Measurements from ENCODE around the gene SARS1. TPM values are rescaled to one million over a fixed set of nuclear protein-coding genes. Genes with fewer than 3 reads are reported as not detected.

The SARS1 gene
- total RNA-seq, 1 donor from 2014 or later, result 348 TPM

DNA sequence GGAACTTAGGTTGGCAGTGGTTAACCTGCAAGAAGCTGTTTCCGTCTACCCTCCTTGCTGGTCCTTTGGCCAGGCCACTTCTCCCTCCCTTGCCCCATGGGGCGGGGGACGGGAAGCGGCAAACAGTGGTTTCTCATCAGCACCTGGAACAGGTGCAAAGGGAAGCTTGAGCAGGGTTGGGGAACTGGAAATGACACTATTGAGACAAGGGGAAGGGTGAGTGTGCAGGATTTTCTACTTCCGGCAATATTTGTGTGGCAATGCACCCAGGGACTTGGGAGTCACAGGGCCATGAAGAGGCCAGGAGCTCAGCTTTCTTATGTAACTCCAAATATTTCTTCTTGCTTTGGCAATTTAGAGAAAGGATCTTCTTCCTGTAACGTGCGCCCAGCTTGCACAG, 29.0 kb upstream of the SARS1 start:
- Mint-ChIP-seq H3K27ac (ENCODE audit: unreplicated experiment) (no peak overlapping the region), H3K9me3 (ENCODE audit: low read depth) (no peaks in the 10 kb centered on the region), H3K4me3 (ENCODE audit: unreplicated experiment) (no peak overlapping the region), H3K27me3 (ENCODE audit: low read depth) (no peaks in the 10 kb centered on the region), H3K36me3 (ENCODE audit: low read depth) (no peaks in the 10 kb centered on the region), H3K4me1 (ENCODE audit: low read depth) (peaks cover 30% of the 10 kb centered on the region)
- DNase-seq (ENCODE audit: low spot score), result no peak
- TF ChIP-seq, protein P1, sequence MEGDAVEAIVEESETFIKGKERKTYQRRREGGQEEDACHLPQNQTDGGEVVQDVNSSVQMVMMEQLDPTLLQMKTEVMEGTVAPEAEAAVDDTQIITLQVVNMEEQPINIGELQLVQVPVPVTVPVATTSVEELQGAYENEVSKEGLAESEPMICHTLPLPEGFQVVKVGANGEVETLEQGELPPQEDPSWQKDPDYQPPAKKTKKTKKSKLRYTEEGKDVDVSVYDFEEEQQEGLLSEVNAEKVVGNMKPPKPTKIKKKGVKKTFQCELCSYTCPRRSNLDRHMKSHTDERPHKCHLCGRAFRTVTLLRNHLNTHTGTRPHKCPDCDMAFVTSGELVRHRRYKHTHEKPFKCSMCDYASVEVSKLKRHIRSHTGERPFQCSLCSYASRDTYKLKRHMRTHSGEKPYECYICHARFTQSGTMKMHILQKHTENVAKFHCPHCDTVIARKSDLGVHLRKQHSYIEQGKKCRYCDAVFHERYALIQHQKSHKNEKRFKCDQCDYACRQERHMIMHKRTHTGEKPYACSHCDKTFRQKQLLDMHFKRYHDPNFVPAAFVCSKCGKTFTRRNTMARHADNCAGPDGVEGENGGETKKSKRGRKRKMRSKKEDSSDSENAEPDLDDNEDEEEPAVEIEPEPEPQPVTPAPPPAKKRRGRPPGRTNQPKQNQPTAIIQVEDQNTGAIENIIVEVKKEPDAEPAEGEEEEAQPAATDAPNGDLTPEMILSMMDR (IDR thresholded peaks at IDR 0.05), result no peak

DNA sequence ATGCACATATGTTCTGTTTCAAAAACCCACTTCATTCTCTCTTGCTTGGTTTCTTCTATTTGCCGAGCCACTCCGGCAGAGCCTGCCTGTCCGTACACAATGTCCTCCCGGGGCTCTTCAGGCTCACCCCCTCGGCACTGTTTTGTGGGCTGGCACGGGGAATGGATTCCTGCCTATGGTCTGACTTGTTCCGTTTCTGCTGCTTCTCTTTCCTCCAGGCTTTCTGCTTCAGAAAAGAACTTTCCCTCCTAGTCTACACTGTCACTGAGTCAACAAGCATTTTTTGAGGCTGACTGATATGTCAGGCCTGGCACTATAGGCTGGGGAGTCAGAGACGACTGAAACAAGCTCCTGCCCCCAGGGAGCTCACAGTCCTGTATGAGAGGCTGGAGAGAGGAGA, 28.4 kb upstream of the SARS1 start:
- Mint-ChIP-seq H3K36me3 (ENCODE audit: low read depth) (no peaks in the 10 kb centered on the region), H3K27ac (ENCODE audit: unreplicated experiment) (peak overlapping the region; percentile 54), H3K9me3 (ENCODE audit: low read depth) (no peaks in the 10 kb centered on the region), H3K4me3 (ENCODE audit: unreplicated experiment) (no peak overlapping the region), H3K4me1 (ENCODE audit: low read depth) (peaks cover 30% of the 10 kb centered on the region), H3K27me3 (ENCODE audit: low read depth) (no peaks in the 10 kb centered on the region)
- no peak for DNase-seq (ENCODE audit: low spot score)
- TF ChIP-seq, protein P1 (IDR thresholded peaks at IDR 0.05), result no peak

DNA sequence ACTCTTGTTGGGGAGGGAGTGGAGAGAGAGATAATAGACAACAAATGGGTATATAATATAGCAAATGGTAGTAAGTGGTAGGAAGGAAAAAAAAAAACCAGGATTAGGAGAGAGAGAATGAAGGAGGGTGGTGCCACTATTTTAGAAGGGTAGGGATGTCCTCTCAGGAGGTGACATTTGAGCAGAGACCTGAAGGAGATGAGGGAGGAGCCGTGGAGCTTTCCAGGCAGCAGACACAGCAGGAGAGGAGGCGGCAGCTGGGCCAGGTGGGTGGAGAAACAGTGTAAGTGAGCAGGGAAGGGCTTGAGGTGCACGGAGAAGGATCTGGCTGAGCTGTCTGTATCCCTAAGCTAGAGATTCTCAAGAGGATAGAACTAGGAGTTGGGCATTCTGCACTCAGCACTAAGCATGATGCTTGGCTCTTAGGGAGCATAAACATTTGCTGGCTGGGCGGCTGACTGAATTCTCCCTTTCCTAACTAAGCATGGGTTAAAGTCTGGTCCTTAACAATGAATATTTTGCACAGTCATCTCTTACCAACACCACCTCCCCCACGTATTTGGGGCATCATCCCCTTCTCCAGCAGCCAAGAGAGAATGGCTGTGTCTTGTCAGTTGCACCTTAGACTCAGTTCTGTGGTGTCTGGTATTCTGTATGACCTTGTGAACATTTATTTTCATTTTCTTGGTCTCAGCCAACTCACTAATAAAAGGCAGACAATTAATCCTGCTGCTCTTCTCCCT, 27.6 kb upstream of the SARS1 start:
- Mint-ChIP-seq H3K4me3 (ENCODE audit: unreplicated experiment) (no peak overlapping the region), H3K36me3 (ENCODE audit: low read depth) (no peaks in the 10 kb centered on the region), H3K4me1 (ENCODE audit: low read depth) (peaks cover 24% of the 10 kb centered on the region), H3K27me3 (ENCODE audit: low read depth) (no peaks in the 10 kb centered on the region), H3K27ac (ENCODE audit: unreplicated experiment) (no peak overlapping the region), H3K9me3 (ENCODE audit: low read depth) (no peaks in the 10 kb centered on the region)
- no peak for DNase-seq (ENCODE audit: low spot score)
- TF ChIP-seq, protein P1 (IDR thresholded peaks at IDR 0.05), result no peak

DNA sequence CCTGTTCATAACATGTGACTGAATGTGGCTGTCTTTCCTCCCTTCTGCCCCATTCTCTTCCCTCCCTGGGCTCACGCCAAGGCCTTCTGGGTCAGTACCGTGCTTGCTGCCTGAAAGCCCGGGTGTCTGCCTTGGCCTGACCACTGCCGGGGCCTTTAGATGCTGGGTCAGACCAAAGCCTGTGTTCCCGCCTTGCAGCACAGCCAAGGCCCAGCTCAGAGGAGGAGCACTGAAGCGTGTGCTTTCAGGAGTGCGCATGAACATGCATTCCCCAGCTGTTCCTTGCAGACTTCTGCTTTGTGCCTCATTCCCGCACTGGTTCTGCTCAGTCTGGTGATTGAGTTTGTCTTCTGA, 27.0 kb upstream of the SARS1 start:
- no peak overlapping the region for H3K27ac Mint-ChIP-seq (ENCODE audit: unreplicated experiment)
- no peaks in the 10 kb centered on the region for H3K9me3 Mint-ChIP-seq (ENCODE audit: low read depth)
- H3K4me1 Mint-ChIP-seq (ENCODE audit: low read depth), result peaks cover 18% of the 10 kb centered on the region
- TF ChIP-seq, protein P1 (IDR thresholded peaks at IDR 0.05), result no peak
- H3K36me3 Mint-ChIP-seq (ENCODE audit: low read depth), result no peaks in the 10 kb centered on the region
- no peak for DNase-seq (ENCODE audit: low spot score)
- no peak overlapping the region for H3K4me3 Mint-ChIP-seq (ENCODE audit: unreplicated experiment)
- H3K27me3 Mint-ChIP-seq (ENCODE audit: low read depth), result no peaks in the 10 kb centered on the region

DNA sequence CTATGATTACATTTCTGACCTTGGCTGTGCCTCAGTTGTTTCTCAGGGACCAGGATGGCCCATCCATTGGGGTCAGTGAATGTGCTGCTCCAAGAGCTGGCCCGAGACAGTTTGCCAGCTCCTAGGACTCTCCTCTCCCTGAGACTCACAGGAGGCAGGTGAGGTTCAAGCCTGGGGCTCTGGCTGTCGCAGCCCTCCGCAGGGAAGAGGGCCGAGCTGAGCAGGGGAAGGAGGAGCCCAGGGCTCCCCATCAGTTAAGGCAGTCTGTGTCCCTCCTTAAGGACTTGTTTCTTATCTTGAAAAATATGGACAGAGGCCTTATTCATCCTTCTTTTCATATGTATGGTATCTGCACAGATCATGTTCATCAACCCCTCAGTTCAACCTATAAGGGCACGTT, 26.6 kb upstream of the SARS1 start:
- DNase-seq (ENCODE audit: low spot score), result no peak
- Mint-ChIP-seq H3K4me1 (ENCODE audit: low read depth) (peaks cover 16% of the 10 kb centered on the region), H3K36me3 (ENCODE audit: low read depth) (no peaks in the 10 kb centered on the region), H3K4me3 (ENCODE audit: unreplicated experiment) (no peak overlapping the region), H3K9me3 (ENCODE audit: low read depth) (no peaks in the 10 kb centered on the region), H3K27me3 (ENCODE audit: low read depth) (no peaks in the 10 kb centered on the region), H3K27ac (ENCODE audit: unreplicated experiment) (no peak overlapping the region)
- TF ChIP-seq, protein P1 (IDR thresholded peaks at IDR 0.05), result no peak

All from chondrocyte (in vitro differentiated cells).